ENCODE results near the gene ASIC3. TPM values are rescaled to one million over a fixed set of nuclear protein-coding genes. Genes with fewer than 3 reads are reported as not detected.
A peak's percentile ranks its signal among the peaks of the same experiment; 100 is the strongest.

ASIC3 gene
- total and polyA plus RNA-seq, 2 of the 8 experiments (the other 6 are each of a cell fraction or from before 2014, with no cell fraction given) = 1.6 to 1.9 TPM

DNA sequence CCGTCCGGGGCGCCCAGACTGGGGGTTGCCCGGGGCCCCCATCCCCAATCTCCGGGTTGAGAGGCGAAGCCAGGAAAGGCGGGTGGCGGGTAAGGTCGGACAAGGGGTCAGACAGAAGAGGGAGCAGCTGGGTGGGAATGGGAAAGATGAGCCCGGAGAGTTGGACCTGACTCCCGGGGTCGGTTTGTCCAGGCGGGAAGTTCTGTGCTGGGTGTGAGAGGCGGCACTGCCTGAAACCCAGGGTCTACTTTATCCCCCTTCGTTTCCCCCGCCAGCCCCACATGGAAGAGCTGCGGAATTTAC, 11.7 kb downstream of the ASIC3 start (continued):
- TF ChIP-seq RNF2 (IDR thresholded peaks at IDR 0.05; ENCODE audit: borderline replicate concordance, low read depth, low read length, missing control alignments, poor library complexity, severe bottlenecking) = no peak
- TF ChIP-seq, protein P1, sequence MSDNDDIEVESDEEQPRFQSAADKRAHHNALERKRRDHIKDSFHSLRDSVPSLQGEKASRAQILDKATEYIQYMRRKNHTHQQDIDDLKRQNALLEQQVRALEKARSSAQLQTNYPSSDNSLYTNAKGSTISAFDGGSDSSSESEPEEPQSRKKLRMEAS (IDR thresholded peaks at IDR 0.05) = no peak
- TF ChIP-seq RBBP5 (IDR thresholded peaks at IDR 0.05; ENCODE audit: borderline replicate concordance, low read depth, low read length) = 0 out of 2 replicates have a peak, but pooled peaks have one; percentile 13
- TF ChIP-seq CBX8 (IDR thresholded peaks at IDR 0.05; ENCODE audit: borderline replicate concordance, low read depth, low read length) = no peak
